Psoas muscle (tissue), 8 donors: ENCODE results near the gene EFCAB11. TPM values are rescaled to one million over a fixed set of nuclear protein-coding genes. Genes with fewer than 3 reads are reported as not detected.
A peak's percentile ranks its signal among the peaks of the same experiment; 100 is the strongest.

Experiments used
- ATAC-seq, 4 donors: fragments of 200-7000 bp; cut with Tn5 transposase; one replicate each; pipeline ENCODE4 v1.9.1; 2020; ENCODE audit warnings: moderate library complexity in 3 of 4, mild to moderate bottlenecking in 2 of 4
- DNase-seq, 2 donors: peaks; one replicate each; pipeline ENCODE4 v3.0.0-alpha.2; 2020
- H3K27ac ChIP-seq: fragments of 200-600 bp; one replicate; pipeline ENCODE4 v1.8.0; 2022
- H3K27me3 ChIP-seq, 3 donors: fragments of 200-600 bp in 1 of 3; one replicate each; pipeline versions ENCODE4 v1.6.1 to v1.8.0; 2013 to 2022; ENCODE audit warnings: low read length in 2 of 3, mild to moderate bottlenecking in 2 of 3, moderate library complexity in 1 of 3; ENCODE audit not compliant: insufficient read depth in 3 of 3
- H3K36me3 ChIP-seq, 2 donors: fragments of 200-600 bp in 1 of 2; one replicate each; pipeline versions ENCODE4 v1.6.1 to v1.8.0; 2013 to 2022; ENCODE audit warnings: low read depth in 1 of 2, mild to moderate bottlenecking in 1 of 2, moderate library complexity in 1 of 2; ENCODE audit not compliant: insufficient read depth in 1 of 2
- H3K4me1 ChIP-seq: fragments of 200-600 bp; one replicate; pipeline ENCODE4 v1.8.0; 2022
- H3K4me3 ChIP-seq: fragments of 200-600 bp; one replicate; pipeline ENCODE4 v1.8.0; 2022; ENCODE audit warnings: mild to moderate bottlenecking
- H3K9me3 ChIP-seq: fragments of 200-600 bp; one replicate; pipeline ENCODE4 v1.8.0; 2022
- CTCF ChIP-seq: fragments of 200-600 bp; IDR thresholded peaks from one replicate; pipeline ENCODE4 v1.8.0; 2022; ENCODE audit warnings: antibody characterized with exemption
- WGBS, 3 donors: extraction: QIAGEN DNeasy Blood & Tissue Kit; methylation state at CpG; one replicate each; pipeline versions ENCODE4 v1.1.6 to v1.1.7; 2013; 5-methylcytosine and 5-hydroxymethylcytosine counted together
- intact Hi-C, 2 donors: fragments of 100-400 bp; cut with DNase I; formaldehyde crosslinking; loops; one replicate each; pipeline versions ENCODE4 v1.11.0 to v1.14.2; 2022
- polyA plus RNA-seq, 3 donors: library from polyadenylated mRNA; stranded (reverse); fragments of 200-250 nt; gene quantifications; one replicate each; pipeline ENCODE4 v1.2.3, GENCODE V29; 2013
- total RNA-seq, 4 donors: library from RNA; stranded (reverse); fragmentation: NEBNext Ultra II Directional in 2 of 4; extraction: Animal tissue kit (Norgen Biotek cat#: 25700) in 2 of 4; gene quantifications; one replicate each; pipeline versions ENCODE4 v1.2.1 to v1.2.4, GENCODE V29; 2021 to 2023
- donor health status: healthy with polysubstance abuse.
- donor health status: DM: no; HTN: no; CAD: no; lungs with moderate emphysema.
- donor health status: Bipolar disorder and iron deficiency.
- donor health status: healthy.
- donor health status: DM: yes; HTN: yes; CAD: no.
- donor health status: DM: no; HTN: no; CAD: no.
- donor health status: DM: no; HTN: no; CAD: no.
- donor health status: DM: yes; HTN: yes; CAD: no.

The EFCAB11 gene
- total and polyA plus RNA-seq, 7 donors = 0.59 to 5.3 (median 2.4) TPM

GRCh38 chr14:89814126-89814525 is 140.4 kb downstream of the EFCAB11 start:
- intact Hi-C loops = no loop called here
- TF ChIP-seq CTCF = no peak
- WGBS, 3 donors = 76 to 79% (median 76%) methylated on average over 11 of the region's 11 CpGs
- Histone ChIP-seq H3K4me3 (peak overlapping the region; percentile 35), H3K27ac (no peak overlapping the region), H3K27me3 (no peaks in the 10 kb centered on the region), H3K9me3 (no peaks in the 10 kb centered on the region), H3K4me1 (peaks cover 8% of the 10 kb centered on the region), H3K36me3 (no peaks in the 10 kb centered on the region)
- DNase-seq (no peak), ATAC-seq (no peak)

- Histone ChIP-seq H3K9me3 (no peaks in the 10 kb centered on the region), H3K27ac (no peak overlapping the region), H3K27me3 (no peaks in the 10 kb centered on the region), H3K36me3 (no peaks in the 10 kb centered on the region), H3K4me3 (peak overlapping the region; percentile 35), H3K4me1 (peaks cover 8% of the 10 kb centered on the region)
- intact Hi-C loops = no loop called here
- no peak for TF ChIP-seq CTCF
- DNase-seq = no peak
- ATAC-seq = peak in 1 of 4 donors; percentile 68
- WGBS, 3 donors = 23 to 37% (median 29%) methylated on average over 12 of the region's 12 CpGs
Observed at GRCh38 chr14:89813617-89814031, 140.9 kb downstream of the EFCAB11 start.

- no peak for ATAC-seq
- 81 to 84% (median 83%) methylated on average over 5 of the region's 5 CpGs for WGBS, 3 donors
- Histone ChIP-seq H3K4me1 (peaks cover 3% of the 10 kb centered on the region), H3K9me3 (no peaks in the 10 kb centered on the region), H3K4me3 (no peak overlapping the region), H3K27ac (no peak overlapping the region), H3K36me3 (no peaks in the 10 kb centered on the region), H3K27me3 (no peaks in the 10 kb centered on the region)
- TF ChIP-seq CTCF = no peak
- intact Hi-C loops = no loop called here
- DNase-seq = no peak
Observed at GRCh38 chr14:89811954-89812575, 142.5 kb downstream of the EFCAB11 start.

- intact Hi-C loops = no loop called here
- no peak overlapping the region for H3K4me3 ChIP-seq
- no peaks in the 10 kb centered on the region for H3K27me3 ChIP-seq
- DNase-seq (no peak), ATAC-seq (no peak)
- no peak for TF ChIP-seq CTCF
- no peaks in the 10 kb centered on the region for H3K36me3 ChIP-seq
- H3K27ac ChIP-seq = no peak overlapping the region
- H3K4me1 ChIP-seq = peaks cover 3% of the 10 kb centered on the region
- no peaks in the 10 kb centered on the region for H3K9me3 ChIP-seq
- WGBS, 3 donors = 70 to 84% (median 84%) methylated on average over 5 of the region's 5 CpGs
Observed at GRCh38 chr14:89810101-89810500, 144.4 kb downstream of the EFCAB11 start.

GRCh38 chr14:89807892-89808291 is 146.6 kb downstream of the EFCAB11 start:
- Histone ChIP-seq H3K9me3 (no peaks in the 10 kb centered on the region), H3K4me3 (no peak overlapping the region), H3K4me1 (no peaks in the 10 kb centered on the region), H3K27me3 (no peaks in the 10 kb centered on the region), H3K36me3 (no peaks in the 10 kb centered on the region), H3K27ac (no peak overlapping the region)
- ATAC-seq = no peak
- DNase-seq = no peak
- WGBS, 3 donors = 67 to 70% (median 67%) methylated on average over 6 of the region's 6 CpGs
- intact Hi-C loops = no loop called here
- TF ChIP-seq CTCF = no peak
